Ovary (tissue), 9 donors: ENCODE results near the gene MLPH. TPM values are rescaled to one million over a fixed set of nuclear protein-coding genes. Genes with fewer than 3 reads are reported as not detected.

Experiments used
- DNase-seq, 5 donors: peaks; one replicate each; pipeline ENCODE4 v3.0.0-alpha.2; 2019 to 2020
- H3K27ac ChIP-seq, 2 donors: fragments of 200-600 bp; one replicate each; pipeline versions ENCODE4 v1.5.1 to v1.8.0; 2019 to 2022
- H3K27me3 ChIP-seq: fragments of 200-600 bp; one replicate; pipeline ENCODE4 v1.8.0; 2022
- H3K36me3 ChIP-seq: fragments of 200-600 bp; sonication (generic); one replicate; pipeline ENCODE4 v1.5.1; 2019
- H3K4me1 ChIP-seq: one replicate; pipeline ENCODE4 v1.8.1; 2013; ENCODE audit warnings: mild to moderate bottlenecking, moderate library complexity; ENCODE audit not compliant: insufficient read depth
- H3K4me3 ChIP-seq: fragments of 200-600 bp; sonication (generic); one replicate; pipeline ENCODE4 v1.5.1; 2017
- H3K9me3 ChIP-seq, 2 donors: fragments of 200-600 bp in 1 of 2; sonication (generic) in 1 of 2; one replicate each; pipeline versions ENCODE4 v1.5.1 to v1.8.1; 2013 to 2019; ENCODE audit warnings: mild to moderate bottlenecking in 1 of 2, moderate library complexity in 1 of 2
- EP300 ChIP-seq: sonication (generic); formaldehyde crosslinking; IDR thresholded peaks from one replicate; pipeline ENCODE4 v1.6.1; 2017; ENCODE audit warnings: antibody characterized with exemption
- POLR2A ChIP-seq: fragments of 450-650 bp; IDR thresholded peaks from one replicate; pipeline ENCODE4 v1.6.1; 2017; ENCODE audit warnings: antibody characterized with exemption, mild to moderate bottlenecking, moderate library complexity
- WGBS, 3 donors: extraction: QIAGEN DNeasy Blood & Tissue Kit in 1 of 3; methylation state at CpG; one replicate each; pipeline versions ENCODE4 v1.1.5 to v1.1.7; 2013 to 2017; 5-methylcytosine and 5-hydroxymethylcytosine counted together
- intact Hi-C, 4 donors: fragments of 100-400 bp; cut with DNase I; formaldehyde crosslinking; loops; one replicate each; pipeline versions ENCODE4 v1.11.0 to v1.15.1; 2022 to 2023
- polyA plus RNA-seq, 2 donors: library from polyadenylated mRNA; stranded (reverse); fragments of 200-250 nt in 1 of 2; fragments of 350-450 nt in 1 of 2; fragmentation: Illumina TruSeq in 1 of 2; extraction: RNeasy Lipid Tissue Mini Kit (QIAGEN cat#74804) in 1 of 2; gene quantifications; one replicate each; pipeline ENCODE4 v1.2.3, GENCODE V29; 2013 to 2014
- total RNA-seq, 7 donors: library from RNA; depleted of rRNA in 2 of 7; stranded (reverse); fragments of >200 nt in 2 of 7; fragmentation: NEBNext Ultra II Directional in 3 of 7; extraction: Animal tissue kit (Norgen Biotek cat#: 25700) in 3 of 7; gene quantifications; one replicate each; pipeline versions ENCODE4 v1.1.0 to v1.2.4, GENCODE V29; 2016 to 2023
- TF ChIP-seq, protein P1 (sequence below), 3 donors: fragments of 450-650 bp in 2 of 3; fragments of 200-600 bp in 1 of 3; IDR thresholded peaks; one replicate each; pipeline versions ENCODE4 v1.5.1 to v1.8.0; 2016 to 2022; ENCODE audit warnings: antibody characterized with exemption in 3 of 3, mild to moderate bottlenecking in 1 of 3
- donor health status: DM: no; HTN: no; CAD: no; lungs with moderate emphysema.
- donor health status: DM: no; HTN: no; CAD: no.
- donor health status: Bipolar disorder and iron deficiency.
- donor health status: DM: yes; HTN: yes; CAD: no.
- donor health status: DM: no; HTN: no; CAD: no.
- donor health status: DM: yes; HTN: yes; CAD: no.

Gene MLPH
- total and polyA plus RNA-seq, 9 donors = 7.8 to 67.5 (median 23.3) TPM

DNA sequence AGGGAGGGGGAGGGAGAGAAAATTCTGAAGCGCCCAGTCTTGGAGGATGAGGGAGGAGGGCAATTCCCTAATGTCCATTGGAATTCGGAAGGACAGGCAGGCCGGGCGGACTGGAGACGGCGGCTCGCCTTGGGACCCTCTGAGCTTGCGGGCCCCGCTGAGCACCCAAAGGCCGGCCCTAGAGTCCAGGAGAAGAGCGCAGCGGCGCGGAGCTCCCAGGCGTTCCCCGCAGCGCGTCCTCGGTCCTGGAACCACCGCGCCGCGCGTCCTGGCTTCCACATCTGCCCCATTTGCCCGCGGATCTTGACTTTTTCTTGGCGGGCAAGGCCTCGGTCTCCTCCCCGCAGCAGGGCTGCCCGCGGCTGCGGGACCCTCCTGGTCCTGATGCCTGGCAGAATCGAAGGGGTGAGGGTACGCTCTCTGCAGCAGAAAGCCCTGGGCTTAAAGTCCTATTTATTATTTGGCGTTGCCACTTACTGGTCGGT, 675 bp upstream of the MLPH start:
- H3K27ac ChIP-seq = peak overlapping the region in 1 of 2 donors; percentile 29
- H3K9me3 ChIP-seq = no peaks in the 10 kb centered on the region
- peak overlapping the region; percentile 47 for H3K4me3 ChIP-seq
- 3 to 5% (median 4%) methylated on average over 36 of the region's 36 CpGs for whole genome bisulfite sequencing, 3 donors
- intact Hi-C loops = no loop called here
- DNase-seq = peak in 1 of 5 donors; percentile 15
- H3K27me3 ChIP-seq = no peaks in the 10 kb centered on the region
- no peaks in the 10 kb centered on the region for H3K36me3 ChIP-seq
- TF ChIP-seq, protein P1, sequence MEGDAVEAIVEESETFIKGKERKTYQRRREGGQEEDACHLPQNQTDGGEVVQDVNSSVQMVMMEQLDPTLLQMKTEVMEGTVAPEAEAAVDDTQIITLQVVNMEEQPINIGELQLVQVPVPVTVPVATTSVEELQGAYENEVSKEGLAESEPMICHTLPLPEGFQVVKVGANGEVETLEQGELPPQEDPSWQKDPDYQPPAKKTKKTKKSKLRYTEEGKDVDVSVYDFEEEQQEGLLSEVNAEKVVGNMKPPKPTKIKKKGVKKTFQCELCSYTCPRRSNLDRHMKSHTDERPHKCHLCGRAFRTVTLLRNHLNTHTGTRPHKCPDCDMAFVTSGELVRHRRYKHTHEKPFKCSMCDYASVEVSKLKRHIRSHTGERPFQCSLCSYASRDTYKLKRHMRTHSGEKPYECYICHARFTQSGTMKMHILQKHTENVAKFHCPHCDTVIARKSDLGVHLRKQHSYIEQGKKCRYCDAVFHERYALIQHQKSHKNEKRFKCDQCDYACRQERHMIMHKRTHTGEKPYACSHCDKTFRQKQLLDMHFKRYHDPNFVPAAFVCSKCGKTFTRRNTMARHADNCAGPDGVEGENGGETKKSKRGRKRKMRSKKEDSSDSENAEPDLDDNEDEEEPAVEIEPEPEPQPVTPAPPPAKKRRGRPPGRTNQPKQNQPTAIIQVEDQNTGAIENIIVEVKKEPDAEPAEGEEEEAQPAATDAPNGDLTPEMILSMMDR (IDR thresholded peaks at IDR 0.05) = no peak
- no peak for TF ChIP-seq EP300
- no peak for TF ChIP-seq POLR2A
- peaks cover 6% of the 10 kb centered on the region for H3K4me1 ChIP-seq

DNA sequence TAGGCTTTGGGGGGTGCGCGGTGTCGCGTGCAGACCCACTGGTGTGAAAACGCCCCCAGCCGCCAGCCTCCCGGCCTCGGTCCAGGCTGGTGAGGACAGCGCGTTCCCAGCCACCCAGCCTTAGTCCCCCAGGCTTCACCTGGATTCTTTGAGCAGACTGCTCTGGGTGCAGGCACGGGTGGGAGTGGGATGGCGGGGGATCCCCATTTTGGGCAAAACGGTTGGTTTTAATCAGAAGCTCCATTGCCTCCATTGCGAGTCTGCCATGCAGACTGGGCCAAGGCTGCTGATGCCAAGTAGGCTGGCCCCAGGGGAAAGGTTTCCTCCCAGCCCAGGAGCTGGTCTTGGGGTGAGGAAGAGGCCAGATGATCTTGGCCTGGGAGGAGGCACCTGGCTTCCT, 445 bp downstream of the MLPH start:
- H3K9me3 ChIP-seq = no peaks in the 10 kb centered on the region
- peak in 1 of 5 donors; percentile 18 for DNase-seq
- H3K36me3 ChIP-seq = no peaks in the 10 kb centered on the region
- peaks cover 4% of the 10 kb centered on the region for H3K4me1 ChIP-seq
- TF ChIP-seq EP300 (no peak), POLR2A (no peak)
- TF ChIP-seq, protein P1 (IDR thresholded peaks at IDR 0.05) = no peak
- 36 to 54% (median 38%) methylated on average over 7 to 14 of the region's 14 CpGs for WGBS, 3 donors
- no peak overlapping the region for H3K27ac ChIP-seq
- peak overlapping the region; percentile 47 for H3K4me3 ChIP-seq
- H3K27me3 ChIP-seq = no peaks in the 10 kb centered on the region
- intact Hi-C loops = no loop called here

- TF ChIP-seq EP300 (no peak), POLR2A (no peak)
- TF ChIP-seq, protein P1 (IDR thresholded peaks at IDR 0.05) = no peak
- no peaks in the 10 kb centered on the region for H3K36me3 ChIP-seq
- DNase-seq = peak in 1 of 5 donors; percentile 11
- intact Hi-C loops = no loop called here
- H3K4me1 ChIP-seq = peaks cover 4% of the 10 kb centered on the region
- no peaks in the 10 kb centered on the region for H3K27me3 ChIP-seq
- H3K4me3 ChIP-seq = no peak overlapping the region
- no peaks in the 10 kb centered on the region for H3K9me3 ChIP-seq
- WGBS, 3 donors = 65 to 83% (median 73%) methylated on average over 6 of the region's 6 CpGs
- no peak overlapping the region for H3K27ac ChIP-seq
These were observed 1.2 kb downstream of the MLPH start for GRCh38 chr2:237488295-237488694.

GRCh38 chr2:237488901-237489860, 2.1 kb downstream of the MLPH start:
- TF ChIP-seq POLR2A (no peak), EP300 (no peak)
- TF ChIP-seq, protein P1 (IDR thresholded peaks at IDR 0.05) = no peak
- DNase-seq = no peak
- intact Hi-C loops = no loop called here
- Histone ChIP-seq H3K4me3 (no peak overlapping the region), H3K27ac (no peak overlapping the region), H3K9me3 (no peaks in the 10 kb centered on the region), H3K36me3 (no peaks in the 10 kb centered on the region), H3K27me3 (no peaks in the 10 kb centered on the region), H3K4me1 (peaks cover 4% of the 10 kb centered on the region)
- WGBS, 3 donors = 70 to 82% (median 73%) methylated on average over 6 of the region's 6 CpGs
